Lower lobe of right lung (tissue), 2 donors: ENCODE data around the gene ITM2C. TPM values are rescaled to one million over a fixed set of nuclear protein-coding genes. Genes with fewer than 3 reads are reported as not detected.

Source experiments
- ATAC-seq, 2 donors: fragments of 200-7000 bp; cut with Tn5 transposase; one replicate each; pipeline ENCODE4 v1.9.1; 2020 to 2022; ENCODE audit warnings: mild to moderate bottlenecking in 2 of 2, moderate library complexity in 2 of 2
- DNase-seq: peaks from one replicate; pipeline ENCODE4 v3.0.0-alpha.2; 2020
- H3K27ac ChIP-seq: fragments of 200-600 bp; one replicate; pipeline ENCODE4 v1.8.0; 2022
- H3K27me3 ChIP-seq: fragments of 200-600 bp; one replicate; pipeline ENCODE4 v1.8.0; 2022; ENCODE audit warnings: low read depth
- H3K36me3 ChIP-seq: fragments of 200-600 bp; one replicate; pipeline ENCODE4 v1.8.0; 2022; ENCODE audit warnings: mild to moderate bottlenecking
- H3K4me1 ChIP-seq: fragments of 200-600 bp; one replicate; pipeline ENCODE4 v1.8.0; 2022
- H3K4me3 ChIP-seq: fragments of 200-600 bp; one replicate; pipeline ENCODE4 v1.8.0; 2022; ENCODE audit warnings: mild to moderate bottlenecking
- H3K9me3 ChIP-seq: fragments of 200-600 bp; one replicate; pipeline ENCODE4 v1.8.0; 2022
- intact Hi-C: fragments of 100-400 bp; cut with DNase I; formaldehyde crosslinking; loops from one replicate; pipeline ENCODE4 v1.11.0; 2022
- total RNA-seq: library from RNA; stranded (reverse); fragmentation: NEBNext Ultra II Directional; extraction: Animal tissue kit (Norgen Biotek cat#: 25700); gene quantifications from one replicate; pipeline ENCODE4 v1.2.1, GENCODE V29; 2021
- TF ChIP-seq, protein P1 (sequence below): fragments of 200-600 bp; IDR thresholded peaks from one replicate; pipeline ENCODE4 v1.8.0; 2022; ENCODE audit warnings: antibody characterized with exemption, mild to moderate bottlenecking
- donor health status: DM: no; HTN: yes; CAD: no; lungs with severe emphysema.

The ITM2C gene
- total RNA-seq, 1 donor from 2014 or later, result 27.6 TPM

DNA sequence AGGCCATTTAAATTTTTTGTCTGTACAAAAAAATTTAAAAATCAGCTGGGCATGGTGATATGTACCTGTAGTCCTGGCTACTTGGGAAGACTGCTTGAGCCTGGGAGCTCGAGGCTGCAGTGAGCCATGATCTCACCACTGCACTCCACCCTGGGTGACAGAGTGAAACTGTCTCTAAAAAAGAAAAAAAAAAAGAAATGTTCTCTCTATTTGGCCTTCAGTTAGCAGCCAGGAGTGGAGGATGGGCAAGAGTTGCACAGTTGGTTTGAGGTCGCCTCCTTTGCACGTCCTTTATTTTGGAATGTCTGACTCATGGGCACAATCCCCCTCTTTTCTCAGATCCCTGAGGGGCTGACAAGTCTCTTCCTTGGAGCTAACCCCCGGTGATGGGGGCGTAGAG, 26.3 kb downstream of the ITM2C start:
- Histone ChIP-seq H3K4me1 (no peaks in the 10 kb centered on the region), H3K27me3 (peaks cover 6% of the 10 kb centered on the region), H3K27ac (no peak overlapping the region), H3K36me3 (no peaks in the 10 kb centered on the region), H3K9me3 (no peaks in the 10 kb centered on the region), H3K4me3 (no peak overlapping the region)
- DNase-seq (no peak), ATAC-seq (no peak)
- intact Hi-C loops, result no loop called here
- TF ChIP-seq, protein P1, sequence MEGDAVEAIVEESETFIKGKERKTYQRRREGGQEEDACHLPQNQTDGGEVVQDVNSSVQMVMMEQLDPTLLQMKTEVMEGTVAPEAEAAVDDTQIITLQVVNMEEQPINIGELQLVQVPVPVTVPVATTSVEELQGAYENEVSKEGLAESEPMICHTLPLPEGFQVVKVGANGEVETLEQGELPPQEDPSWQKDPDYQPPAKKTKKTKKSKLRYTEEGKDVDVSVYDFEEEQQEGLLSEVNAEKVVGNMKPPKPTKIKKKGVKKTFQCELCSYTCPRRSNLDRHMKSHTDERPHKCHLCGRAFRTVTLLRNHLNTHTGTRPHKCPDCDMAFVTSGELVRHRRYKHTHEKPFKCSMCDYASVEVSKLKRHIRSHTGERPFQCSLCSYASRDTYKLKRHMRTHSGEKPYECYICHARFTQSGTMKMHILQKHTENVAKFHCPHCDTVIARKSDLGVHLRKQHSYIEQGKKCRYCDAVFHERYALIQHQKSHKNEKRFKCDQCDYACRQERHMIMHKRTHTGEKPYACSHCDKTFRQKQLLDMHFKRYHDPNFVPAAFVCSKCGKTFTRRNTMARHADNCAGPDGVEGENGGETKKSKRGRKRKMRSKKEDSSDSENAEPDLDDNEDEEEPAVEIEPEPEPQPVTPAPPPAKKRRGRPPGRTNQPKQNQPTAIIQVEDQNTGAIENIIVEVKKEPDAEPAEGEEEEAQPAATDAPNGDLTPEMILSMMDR, result no peak

GRCh38 chr2:230891509-230891908, 26.8 kb downstream of the ITM2C start:
- H3K4me3 ChIP-seq, result no peak overlapping the region
- no peaks in the 10 kb centered on the region for H3K9me3 ChIP-seq
- TF ChIP-seq, protein P1, result no peak
- H3K27ac ChIP-seq, result no peak overlapping the region
- H3K4me1 ChIP-seq, result no peaks in the 10 kb centered on the region
- ATAC-seq (no peak), DNase-seq (no peak)
- H3K36me3 ChIP-seq, result no peaks in the 10 kb centered on the region
- H3K27me3 ChIP-seq, result peaks cover 6% of the 10 kb centered on the region
- intact Hi-C loops, result no loop called here

- no peaks in the 10 kb centered on the region for H3K36me3 ChIP-seq
- no peak overlapping the region for H3K4me3 ChIP-seq
- peaks cover 6% of the 10 kb centered on the region for H3K27me3 ChIP-seq
- ATAC-seq (no peak), DNase-seq (no peak)
- H3K4me1 ChIP-seq, result no peaks in the 10 kb centered on the region
- intact Hi-C loops, result no loop called here
- TF ChIP-seq, protein P1, result no peak
- no peaks in the 10 kb centered on the region for H3K9me3 ChIP-seq
- H3K27ac ChIP-seq, result no peak overlapping the region
These were observed 28.6 kb downstream of the ITM2C start for GRCh38 chr2:230893338-230893737.

- intact Hi-C loops, result no loop called here
- TF ChIP-seq, protein P1, result no peak
- Histone ChIP-seq H3K9me3 (no peaks in the 10 kb centered on the region), H3K36me3 (no peaks in the 10 kb centered on the region), H3K27ac (no peak overlapping the region), H3K4me1 (no peaks in the 10 kb centered on the region), H3K27me3 (peaks cover 6% of the 10 kb centered on the region), H3K4me3 (no peak overlapping the region)
- ATAC-seq (no peak), DNase-seq (no peak)
These were observed 29.4 kb downstream of the ITM2C start for GRCh38 chr2:230893841-230894781.

GRCh38 chr2:230895536-230896345, 31.0 kb downstream of the ITM2C start:
- DNase-seq, result no peak
- Histone ChIP-seq H3K27me3 (peaks cover under 1% of the 10 kb centered on the region), H3K4me1 (no peaks in the 10 kb centered on the region), H3K27ac (no peak overlapping the region), H3K9me3 (no peaks in the 10 kb centered on the region), H3K36me3 (no peaks in the 10 kb centered on the region), H3K4me3 (no peak overlapping the region)
- intact Hi-C loops, result no loop called here
- ATAC-seq, result no peak
- TF ChIP-seq, protein P1, result no peak
